A549 (cell line): Measurements from ENCODE around the gene PRDM5. TPM values are rescaled to one million over a fixed set of nuclear protein-coding genes. Genes with fewer than 3 reads are reported as not detected.

Experiments used
- ATAC-seq, 2 experiments: fragments of 200-7000 bp in 1 of 2; fragments of >200 bp in 1 of 2; cut with Nextera tagmentation in 1 of 2; cut with Tn5 transposase in 1 of 2; 3 replicates each; pipeline versions ENCODE4 v1.8.0 to v1.9.1; 2018 to 2020; ENCODE audit warnings: mild to moderate bottlenecking in 1 of 2, moderate library complexity in 1 of 2
- CTCF ChIA-PET: fragments of 300-600 bp; sonication (Branson Sonifier 250); formaldehyde crosslinking; extraction: SDS; loops from one replicate; lab custom pipeline; 2021; ENCODE audit warnings: antibody characterized with exemption, inconsistent platforms; lab: Yijun Ruan, JAX
- POLR2A ChIA-PET: fragments of 350-600 bp; formaldehyde crosslinking; extraction: SDS; loops from one replicate; lab custom pipeline; 2021; ENCODE audit warnings: antibody characterized with exemption, inconsistent platforms; lab: Yijun Ruan, JAX
- DNase-seq, 2 experiments: peaks; one replicate each; pipeline versions ENCODE4 v3.0.0 to v3.0.0-alpha.2; 2011 to 2016; ENCODE audit warnings: low read depth in 1 of 2, low spot score in 1 of 2
- FAIRE-seq: peaks from 2 replicates; lab custom pipeline; 2011; peaks lifted over from hg19 to GRCh38; lab: Jason Lieb, UNC
- H3K27ac ChIP-seq, 2 experiments: fragments of >200 bp; sonication (Bioruptor Twin); formaldehyde crosslinking; 3 replicates each; pipeline ENCODE4 v1.5.1; 2016 to 2017
- H3K4me1 ChIP-seq: fragments of >200 bp; sonication (Bioruptor Twin); formaldehyde crosslinking; 3 replicates; pipeline ENCODE4 v1.6.1; 2016
- H3K4me2 ChIP-seq: fragments of >200 bp; sonication (Bioruptor Twin); formaldehyde crosslinking; 3 replicates; pipeline ENCODE4 v1.6.1; 2016
- H3K4me3 ChIP-seq: fragments of >200 bp; sonication (Bioruptor Twin); formaldehyde crosslinking; 3 replicates; pipeline ENCODE4 v1.5.1; 2016
- H3K9me3 ChIP-seq: fragments of >200 bp; sonication (Bioruptor Twin); formaldehyde crosslinking; 3 replicates; pipeline ENCODE4 v1.6.1; 2016
- CBX2 ChIP-seq: fragments of 200-600 bp; sonication (generic); IDR thresholded peaks from 2 replicates; pipeline ENCODE4 v1.6.1; 2016; ENCODE audit warnings: low read depth, mild to moderate bottlenecking, borderline replicate concordance
- CEBPB ChIP-seq, 2 experiments: fragments of >200 bp in 1 of 2; sonication (Bioruptor Twin) in 1 of 2; formaldehyde crosslinking in 1 of 2; IDR thresholded peaks; 2 replicates each; pipeline ENCODE4 v1.6.1; 2012 to 2016
- CHD4 ChIP-seq: fragments of 200-600 bp; sonication (generic); IDR thresholded peaks from 2 replicates; pipeline ENCODE4 v1.6.1; 2016; ENCODE audit warnings: antibody characterized with exemption, mild to moderate bottlenecking, borderline replicate concordance
- EP300 ChIP-seq, 2 experiments: fragments of >200 bp; sonication (Bioruptor Twin); formaldehyde crosslinking; IDR thresholded peaks; 2 replicates in 1 of 2; 3 replicates in 1 of 2; pipeline ENCODE4 v1.6.1; 2016 to 2017
- ESRRA ChIP-seq: fragments of 150-350 bp; IDR thresholded peaks from 2 replicates; pipeline ENCODE4 v1.6.1; 2014; ENCODE audit warnings: mild to moderate bottlenecking, low read length, borderline replicate concordance
- FOXS1 ChIP-seq: fragments of 250-450 bp; sonication (Bioruptor Pico); IDR thresholded peaks from 2 replicates; pipeline ENCODE4 v1.5.0; 2020; ENCODE audit warnings: mild to moderate bottlenecking, moderate library complexity
- HDAC2 ChIP-seq: fragments of 200-600 bp; sonication (generic); IDR thresholded peaks from 2 replicates; pipeline ENCODE4 v1.6.1; 2016
- HEYL ChIP-seq: fragments of 250-450 bp; sonication (Bioruptor Pico); IDR thresholded peaks from 2 replicates; pipeline ENCODE4 v1.8.0; 2021; ENCODE audit warnings: mild to moderate bottlenecking, moderate library complexity
- HOXA7 ChIP-seq: fragments of 250-450 bp; sonication (Bioruptor Pico); IDR thresholded peaks from 2 replicates; pipeline ENCODE4 v1.5.0; 2020; ENCODE audit warnings: mild to moderate bottlenecking, moderate library complexity
- HOXB5 ChIP-seq: fragments of 250-450 bp; sonication (Bioruptor Pico); IDR thresholded peaks from 2 replicates; pipeline ENCODE4 v1.5.0; 2020; ENCODE audit warnings: mild to moderate bottlenecking, moderate library complexity
- JUNB ChIP-seq: fragments of >200 bp; sonication (Bioruptor Twin); formaldehyde crosslinking; IDR thresholded peaks from 2 replicates; pipeline ENCODE4 v1.6.1; 2016
- MAX ChIP-seq: IDR thresholded peaks from 2 replicates; pipeline ENCODE4 v1.6.1; 2012
- MAZ ChIP-seq: fragments of 150-350 bp; IDR thresholded peaks from 2 replicates; pipeline ENCODE4 v1.6.1; 2014; ENCODE audit warnings: antibody characterized with exemption, low read depth, low read length, borderline replicate concordance
- NFE2L2 ChIP-seq: fragments of 150-350 bp; conservative IDR thresholded peaks from 2 replicates; pipeline ENCODE4 v1.6.1; 2014; ENCODE audit warnings: low read length
- NPAS2 ChIP-seq: fragments of 250-450 bp; sonication (Bioruptor Pico); IDR thresholded peaks from 2 replicates; pipeline ENCODE4 v1.8.0; 2022; ENCODE audit warnings: mild to moderate bottlenecking, moderate library complexity, borderline replicate concordance
- PHF8 ChIP-seq: fragments of 200-600 bp; sonication (generic); IDR thresholded peaks from 2 replicates; pipeline ENCODE4 v1.6.1; 2016; ENCODE audit warnings: low read depth, mild to moderate bottlenecking, antibody characterized with exemption, moderate library complexity, borderline replicate concordance
- RAD21 ChIP-seq, 2 experiments: fragments of >200 bp in 1 of 2; sonication (Bioruptor Twin) in 1 of 2; formaldehyde crosslinking in 1 of 2; IDR thresholded peaks in 1 of 2; conservative IDR thresholded peaks in 1 of 2; 2 replicates in 1 of 2; 3 replicates in 1 of 2; pipeline ENCODE4 v1.6.1; 2012 to 2018; ENCODE audit warnings: inconsistent platforms in 1 of 2
- RFX5 ChIP-seq: fragments of 450-650 bp; IDR thresholded peaks from 2 replicates; pipeline ENCODE4 v1.7.1; 2014; ENCODE audit warnings: antibody characterized with exemption, mild to moderate bottlenecking, moderate library complexity
- SMC3 ChIP-seq: fragments of >200 bp; sonication (Bioruptor Twin); formaldehyde crosslinking; IDR thresholded peaks from 3 replicates; pipeline ENCODE4 v1.6.1; 2018; ENCODE audit warnings: inconsistent platforms
- SREBF2 ChIP-seq: fragments of 450-650 bp; IDR thresholded peaks from 2 replicates; pipeline ENCODE4 v1.6.1; 2014; ENCODE audit warnings: mild to moderate bottlenecking, moderate library complexity
- TFCP2L1 ChIP-seq: fragments of 250-450 bp; sonication (Bioruptor Pico); IDR thresholded peaks from 2 replicates; pipeline ENCODE4 v1.5.0; 2021; ENCODE audit warnings: mild to moderate bottlenecking
- TP53 ChIP-seq: fragments of 250-450 bp; sonication (Bioruptor Pico); IDR thresholded peaks from 2 replicates; pipeline ENCODE4 v1.5.0; 2021; ENCODE audit warnings: mild to moderate bottlenecking, moderate library complexity
- USF2 ChIP-seq: fragments of 450-650 bp; IDR thresholded peaks from 2 replicates; pipeline ENCODE4 v1.6.1; 2014; ENCODE audit warnings: antibody characterized with exemption
- ZNF302 ChIP-seq: fragments of 250-450 bp; sonication (Bioruptor Pico); IDR thresholded peaks from 2 replicates; pipeline ENCODE4 v1.9.0; 2021; ENCODE audit warnings: inconsistent platforms, mild to moderate bottlenecking, moderate library complexity
- WGBS: methylation state at CpG from one replicate; pipeline ENCODE4 v1.1.6; 2017; ENCODE audit errors: missing lambda C conversion rate; 5-methylcytosine and 5-hydroxymethylcytosine counted together
- polyA plus RNA-seq, 4 experiments: library from polyadenylated mRNA; depleted of rRNA in 3 of 4; stranded (reverse); fragments of >200 nt; fragmentation: RNase III in 1 of 4; extraction: RNeasy Plus Mini Kit Qiagen cat#74134 plus additional on column Dnase treatment in 1 of 4; gene quantifications; 2 replicates in 3 of 4; 3 replicates in 1 of 4; pipeline ENCODE4 v1.2.3, GENCODE V29; 2011 to 2017

The PRDM5 gene
- polyA plus RNA-seq, 2 of the 4 experiments (the other 2 are of a cell fraction) = 6.5 to 12.9 TPM

GRCh38 chr4:120960656-120961267 is 38.2 kb upstream of the PRDM5 start (continued):
- no peak for TF ChIP-seq CHD4

- ChIA-PET CTCF (no interaction called here), POLR2A (no interaction called here)
- FAIRE-seq (no peak), ATAC-seq (no peak), DNase-seq (no peak)
- TF ChIP-seq USF2 = no peak
- no peak for TF ChIP-seq HDAC2
- no peak for TF ChIP-seq ZNF302 (CRISPR knock-in tag)
- no peak for TF ChIP-seq RFX5
- TF ChIP-seq NPAS2 (CRISPR knock-in tag) = no peak
- no peak for TF ChIP-seq MAX
- TF ChIP-seq HEYL (CRISPR knock-in tag) = no peak
- TF ChIP-seq TP53 (CRISPR knock-in tag) = no peak
- H3K9me3 ChIP-seq = no peaks in the 10 kb centered on the region
- H3K4me3 ChIP-seq = no peak overlapping the region
- H3K4me1 ChIP-seq = no peaks in the 10 kb centered on the region
- no peak overlapping the region for H3K4me2 ChIP-seq
- 24% methylated on average over 4 of the region's 4 CpGs for WGBS
- no peak overlapping the region for H3K27ac ChIP-seq
These were observed 25.9 kb upstream of the PRDM5 start for GRCh38 chr4:120948382-120948781.

GRCh38 chr4:120942776-120943175 is 20.2 kb upstream of the PRDM5 start:
- H3K4me3 ChIP-seq = no peak overlapping the region
- FAIRE-seq (no peak), DNase-seq (no peak), ATAC-seq (no peak)
- ChIA-PET CTCF (no interaction called here), POLR2A (no interaction called here)
- no peak overlapping the region for H3K27ac ChIP-seq
- H3K4me2 ChIP-seq = no peak overlapping the region
- TF ChIP-seq HOXA7 (CRISPR knock-in tag) (no peak), NPAS2 (CRISPR knock-in tag) (no peak), SMC3 (no peak), EP300 (IDR thresholded peaks at IDR 0.05) (no peak), JUNB (no peak), CEBPB (IDR thresholded peaks at IDR 0.05) (no peak), PHF8 (no peak), TP53 (CRISPR knock-in tag) (no peak), HDAC2 (no peak), NFE2L2 (no peak), TFCP2L1 (CRISPR knock-in tag) (no peak), CBX2 (no peak), MAZ (no peak), FOXS1 (CRISPR knock-in tag) (no peak), ESRRA (no peak), ZNF302 (CRISPR knock-in tag) (no peak), HOXB5 (CRISPR knock-in tag) (no peak), SREBF2 (no peak), RAD21 (conservative IDR thresholded peaks at IDR 0.05 in 1 of 2, IDR thresholded peaks at IDR 0.05 in 1 of 2) (no peak)
- H3K4me1 ChIP-seq = no peaks in the 10 kb centered on the region
- no peaks in the 10 kb centered on the region for H3K9me3 ChIP-seq
- 24% methylated on average over 3 of the region's 3 CpGs for WGBS
